A673 (cell line): ENCODE measurements around the gene PAPOLA.

Experiments used
- EZH2 ChIP-seq: fragments of 200-600 bp; sonication (generic); IDR thresholded peaks from 2 replicates; pipeline ENCODE4 v1.6.1; 2017; ENCODE audit warnings: borderline replicate concordance, low read depth, mild to moderate bottlenecking, mixed read lengths, antibody characterized with exemption, low read length; ENCODE audit not compliant: poor library complexity, severe bottlenecking
- TF ChIP-seq, protein P1 (sequence below): fragments of 300-800, 200-600 bp; sonication (generic); conservative IDR thresholded peaks from 2 replicates; pipeline ENCODE4 v1.5.1; 2017; ENCODE audit warnings: low read depth, mild to moderate bottlenecking, antibody characterized with exemption, low read length, moderate library complexity, mixed read lengths

DNA sequence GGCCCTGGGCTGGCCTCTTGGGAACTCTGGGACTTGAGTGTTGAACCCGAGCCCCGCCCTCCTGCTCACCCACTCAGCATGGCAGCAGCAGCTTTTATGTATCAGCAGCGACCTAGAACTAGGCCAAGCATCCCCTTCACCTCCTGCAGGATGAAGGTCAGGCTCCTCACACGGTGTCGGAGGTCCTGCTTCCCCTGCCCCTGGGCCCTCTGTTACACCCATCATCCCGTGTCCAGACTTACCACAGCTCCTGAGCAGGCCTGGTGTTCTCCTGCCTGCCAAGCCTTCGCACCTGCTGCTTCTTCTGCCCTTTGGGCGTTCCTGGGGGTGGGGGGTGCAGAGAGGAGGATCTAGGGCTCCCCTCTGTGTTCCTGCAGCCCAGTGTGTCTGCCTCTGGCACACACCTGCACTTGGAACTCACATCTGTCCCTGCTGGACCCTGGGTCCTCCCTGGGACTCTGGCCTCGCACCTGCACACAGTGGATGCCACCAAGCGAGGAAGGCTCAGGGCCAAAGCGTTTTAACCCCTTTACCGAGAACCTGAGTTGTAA lies 80.3 kb downstream of the PAPOLA start:
- TF ChIP-seq, protein P1, sequence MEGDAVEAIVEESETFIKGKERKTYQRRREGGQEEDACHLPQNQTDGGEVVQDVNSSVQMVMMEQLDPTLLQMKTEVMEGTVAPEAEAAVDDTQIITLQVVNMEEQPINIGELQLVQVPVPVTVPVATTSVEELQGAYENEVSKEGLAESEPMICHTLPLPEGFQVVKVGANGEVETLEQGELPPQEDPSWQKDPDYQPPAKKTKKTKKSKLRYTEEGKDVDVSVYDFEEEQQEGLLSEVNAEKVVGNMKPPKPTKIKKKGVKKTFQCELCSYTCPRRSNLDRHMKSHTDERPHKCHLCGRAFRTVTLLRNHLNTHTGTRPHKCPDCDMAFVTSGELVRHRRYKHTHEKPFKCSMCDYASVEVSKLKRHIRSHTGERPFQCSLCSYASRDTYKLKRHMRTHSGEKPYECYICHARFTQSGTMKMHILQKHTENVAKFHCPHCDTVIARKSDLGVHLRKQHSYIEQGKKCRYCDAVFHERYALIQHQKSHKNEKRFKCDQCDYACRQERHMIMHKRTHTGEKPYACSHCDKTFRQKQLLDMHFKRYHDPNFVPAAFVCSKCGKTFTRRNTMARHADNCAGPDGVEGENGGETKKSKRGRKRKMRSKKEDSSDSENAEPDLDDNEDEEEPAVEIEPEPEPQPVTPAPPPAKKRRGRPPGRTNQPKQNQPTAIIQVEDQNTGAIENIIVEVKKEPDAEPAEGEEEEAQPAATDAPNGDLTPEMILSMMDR = no peak
- no peak for TF ChIP-seq EZH2
